GM12874 (cell line): ENCODE measurements around the gene CDX1.

Experiments used
- CTCF ChIP-seq: IDR thresholded peaks from 2 replicates; pipeline ENCODE4 v1.5.1; 2011; ENCODE audit warnings: low read depth, mild to moderate bottlenecking, control low read depth, low read length, moderate library complexity; ENCODE audit not compliant: insufficient read depth

CDX1 gene

GRCh38 chr5:150222906-150223305 lies 56.3 kb downstream of the CDX1 start:
- TF ChIP-seq CTCF, result no peak

GRCh38 chr5:150223474-150223873 lies 56.9 kb downstream of the CDX1 start:
- no peak for TF ChIP-seq CTCF

GRCh38 chr5:150224483-150225027 lies 58.0 kb downstream of the CDX1 start:
- TF ChIP-seq CTCF, result no peak

DNA sequence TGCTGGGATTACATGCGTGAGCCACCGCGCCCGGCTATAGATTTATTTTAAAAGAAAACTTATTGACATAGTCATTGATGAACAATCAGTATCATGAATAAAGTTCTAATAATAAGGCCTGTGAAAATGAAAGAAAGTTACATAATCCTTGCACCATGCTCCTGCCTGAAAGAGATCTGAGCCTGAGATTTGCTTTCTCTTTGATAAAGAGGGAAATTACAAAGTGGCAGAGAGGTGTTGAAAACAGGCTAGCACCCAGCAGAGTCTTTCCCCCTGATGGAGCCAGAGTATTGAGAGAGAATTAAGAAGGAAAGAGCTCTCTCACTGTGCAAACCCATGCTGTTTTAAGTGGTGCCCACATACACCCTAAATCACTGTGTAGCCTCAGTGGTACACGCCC lies 60.5 kb downstream of the CDX1 start:
- TF ChIP-seq CTCF, result no peak

DNA sequence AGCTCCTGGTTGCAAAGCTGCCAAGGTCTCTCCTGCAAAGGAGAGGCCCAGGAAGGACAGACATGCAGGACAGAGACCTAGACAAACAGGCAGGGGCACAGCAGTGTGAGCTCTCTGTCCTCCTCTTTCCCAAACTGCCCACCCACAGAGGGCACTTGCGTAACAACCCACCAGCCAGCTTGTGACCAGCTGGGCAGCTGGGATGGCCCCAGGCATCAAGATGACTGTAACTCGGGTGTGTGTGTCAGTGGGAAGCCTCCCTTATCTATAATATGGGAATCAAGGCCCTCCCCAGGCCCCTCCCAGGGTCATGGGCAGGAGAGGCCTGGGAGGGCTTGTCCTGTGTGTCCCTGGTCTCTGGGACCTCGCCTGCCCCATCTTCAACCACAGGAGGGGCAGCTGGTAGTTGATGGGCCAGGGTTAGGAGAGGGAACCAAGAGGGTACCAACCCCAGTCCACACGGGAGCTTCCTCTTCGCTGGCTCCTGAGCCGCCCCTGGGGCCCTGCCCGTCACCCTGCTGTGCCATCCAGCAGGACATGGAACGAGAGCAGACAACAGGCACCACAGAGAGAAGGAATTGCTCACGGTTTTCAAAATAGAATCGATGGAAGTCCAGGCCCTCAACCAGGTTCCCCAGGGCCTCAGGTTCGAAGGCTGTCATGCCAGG lies 61.2 kb downstream of the CDX1 start:
- TF ChIP-seq CTCF, result no peak

DNA sequence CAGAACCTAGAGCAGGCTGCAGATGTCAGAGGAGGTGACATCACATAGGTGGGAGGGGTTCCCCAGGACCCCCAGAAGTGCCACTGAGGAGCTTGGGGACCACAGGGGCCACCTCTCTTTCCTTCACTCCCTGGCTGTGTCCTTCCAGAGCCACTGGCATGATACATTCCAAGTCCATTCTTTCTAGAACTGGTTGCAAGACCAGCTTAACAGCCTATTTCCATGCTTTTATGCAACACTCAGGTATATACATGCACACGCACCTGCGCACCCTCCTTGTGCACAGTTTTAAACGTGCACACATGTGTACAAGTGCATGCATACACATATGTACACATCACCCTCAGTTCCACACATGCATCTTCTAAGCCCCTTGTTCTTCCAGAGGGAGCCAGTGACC lies 63.0 kb downstream of the CDX1 start:
- no peak for TF ChIP-seq CTCF

- TF ChIP-seq CTCF, result no peak
Measured at GRCh38 chr5:150230842-150231241, 64.3 kb downstream of the CDX1 start.
